Mesenteric fat pad (tissue), 1 donor: ENCODE data around the gene AGR2. TPM values are rescaled to one million over a fixed set of nuclear protein-coding genes. Genes with fewer than 3 reads are reported as not detected.

ENCODE experiments used
- DNase-seq: peaks from one replicate; pipeline ENCODE4 v3.0.0-alpha.2; 2020; ENCODE audit warnings: low spot score
- total RNA-seq: library from RNA; stranded (reverse); fragmentation: NEBNext Ultra II Directional; extraction: Animal tissue kit (Norgen Biotek cat#: 25700); gene quantifications from one replicate; pipeline ENCODE4 v1.2.1, GENCODE V29; 2021
- donor health status: DM: yes; HTN: yes; CAD: no.

Gene AGR2
- total RNA-seq, 1 donor from 2014 or later: 0.29 TPM

DNA sequence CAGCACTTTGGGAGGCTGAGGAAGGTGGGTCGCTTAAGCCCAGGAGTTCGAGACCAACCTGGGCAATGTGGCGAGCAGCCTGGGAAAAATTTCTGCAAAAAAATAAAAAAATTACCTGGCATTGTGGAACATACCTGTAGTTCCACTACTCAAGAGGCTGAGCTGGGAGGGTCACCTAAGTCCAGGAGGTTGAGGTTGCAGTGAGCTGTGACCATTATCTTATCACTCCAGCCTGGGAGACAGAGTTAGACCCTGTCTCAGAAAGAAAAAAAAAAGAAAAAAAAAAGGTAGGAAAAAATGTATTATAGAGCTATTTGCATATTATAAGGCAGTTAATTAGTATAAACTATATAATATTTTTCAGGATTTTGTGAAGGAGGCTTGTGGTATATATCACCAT is 62.3 kb downstream of the AGR2 start:
- no peak for DNase-seq

Other genes with a start within 250 kb of the AGR2 start
- gene ANKMY2, start 159.2 kb downstream of the AGR2 start, total RNA-seq: 14.9 TPM
- gene BZW2, start 158.8 kb downstream of the AGR2 start, total RNA-seq: 41.9 TPM
- 49.9 TPM for gene TSPAN13, start 51.2 kb downstream of the AGR2 start, total RNA-seq
- gene AGR3, start 77.0 kb upstream of the AGR2 start, total RNA-seq: not detected